Common myeloid progenitor, CD34-positive (primary cell): Measurements from ENCODE around the gene ADCY9.

ENCODE experiments used
- CTCF ChIA-PET: fragments of 350-600 bp; sonication (Branson Sonifier 250); formaldehyde crosslinking; loops from one replicate; lab custom pipeline; 2021; ENCODE audit warnings: antibody characterized with exemption; lab: Charles Lee
- POLR2A ChIA-PET: fragments of 350-600 bp; sonication (Branson Sonifier 250); formaldehyde crosslinking; loops from one replicate; lab custom pipeline; 2021; ENCODE audit warnings: antibody characterized with exemption; lab: Charles Lee
- DNase-seq, 3 donors: peaks; one replicate each; pipeline versions ENCODE4 v3.0.0 to v3.0.0-alpha.2; 2013
- H3K27ac ChIP-seq, 2 experiments: 1 replicate in 1 of 2; 2 replicates in 1 of 2; pipeline ENCODE4 v1.7.0; 2013; ENCODE audit warnings: inconsistent platforms in 2 of 2, low read length in 2 of 2, mild to moderate bottlenecking in 2 of 2, low read depth in 1 of 2, moderate library complexity in 1 of 2; ENCODE audit not compliant: severe bottlenecking in 2 of 2, insufficient read depth in 1 of 2, poor library complexity in 1 of 2
- H3K27me3 ChIP-seq, 5 experiments: replicated peaks in 2 of 5; 1 replicate in 3 of 5; 2 replicates in 2 of 5; pipeline versions ENCODE4 v1.6.1 to v1.7.0; 2013; ENCODE audit warnings: low read length in 4 of 5, mild to moderate bottlenecking in 2 of 5, moderate library complexity in 2 of 5, inconsistent platforms in 1 of 5; ENCODE audit not compliant: insufficient read depth in 5 of 5, control insufficient read depth in 4 of 5
- H3K36me3 ChIP-seq, 4 experiments: 1 replicate in 2 of 4; 2 replicates in 2 of 4; pipeline versions ENCODE4 v1.6.1 to v1.7.0; 2013; ENCODE audit warnings: low read length in 3 of 4, control low read depth in 1 of 4, mild to moderate bottlenecking in 1 of 4; ENCODE audit not compliant: control insufficient read depth in 4 of 4, insufficient read depth in 4 of 4
- H3K4me1 ChIP-seq, 4 experiments: 1 replicate in 3 of 4; 2 replicates in 1 of 4; pipeline versions ENCODE4 v1.6.1 to v1.7.1; 2013; ENCODE audit warnings: low read length in 3 of 4, mild to moderate bottlenecking in 3 of 4, control low read depth in 1 of 4, inconsistent platforms in 1 of 4, moderate library complexity in 1 of 4; ENCODE audit not compliant: control insufficient read depth in 4 of 4, insufficient read depth in 4 of 4; ENCODE audit errors: control extremely low read depth in 1 of 4
- H3K4me3 ChIP-seq, 7 experiments: 1 replicate in 4 of 7; 2 replicates in 3 of 7; pipeline versions ENCODE4 v1.5.1 to v1.7.0; 2013; ENCODE audit warnings: mild to moderate bottlenecking in 7 of 7, low read length in 6 of 7, moderate library complexity in 6 of 7, inconsistent platforms in 2 of 7, low read depth in 2 of 7, control low read depth in 1 of 7; ENCODE audit not compliant: insufficient read depth in 4 of 7, control insufficient read depth in 1 of 7; ENCODE audit errors: extremely low read depth in 1 of 7
- H3K9me3 ChIP-seq, 5 experiments: 1 replicate in 4 of 5; 2 replicates in 1 of 5; pipeline versions ENCODE4 v1.6.1 to v1.7.1; 2013; ENCODE audit warnings: low read length in 4 of 5, mild to moderate bottlenecking in 2 of 5, inconsistent platforms in 1 of 5, low read depth in 1 of 5, moderate library complexity in 1 of 5; ENCODE audit not compliant: control insufficient read depth in 4 of 5, insufficient read depth in 2 of 5; ENCODE audit errors: control extremely low read depth in 1 of 5
- WGBS: methylation state at CpG from one replicate; pipeline ENCODE4 v1.1.5; 2013; ENCODE audit not compliant: insufficient coverage; 5-methylcytosine and 5-hydroxymethylcytosine counted together

Gene ADCY9

DNA sequence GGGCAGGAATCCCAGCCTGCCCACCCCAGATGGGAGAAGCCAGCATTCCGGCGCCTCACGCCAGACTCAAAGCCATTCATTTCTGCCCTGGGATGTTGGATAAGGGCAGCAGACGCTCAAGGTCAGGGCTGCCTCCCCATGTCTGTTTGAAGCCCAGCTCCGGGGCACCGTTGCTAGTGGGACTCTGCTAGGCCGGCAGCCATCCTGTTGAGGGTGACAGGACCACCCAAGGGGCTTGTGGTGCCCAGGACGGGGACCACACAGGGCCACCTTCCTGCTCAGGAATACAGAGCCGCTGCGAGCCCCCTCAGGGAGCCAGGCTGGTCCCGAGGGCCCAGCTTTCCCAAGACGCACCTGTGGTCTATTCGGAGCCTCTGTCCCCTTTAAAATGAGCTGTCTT is 134.0 kb downstream of the ADCY9 start:
- 95% methylated on average over 13 of the region's 13 CpGs for whole genome bisulfite sequencing
- no peaks in the 10 kb centered on the region for H3K36me3 ChIP-seq

DNA sequence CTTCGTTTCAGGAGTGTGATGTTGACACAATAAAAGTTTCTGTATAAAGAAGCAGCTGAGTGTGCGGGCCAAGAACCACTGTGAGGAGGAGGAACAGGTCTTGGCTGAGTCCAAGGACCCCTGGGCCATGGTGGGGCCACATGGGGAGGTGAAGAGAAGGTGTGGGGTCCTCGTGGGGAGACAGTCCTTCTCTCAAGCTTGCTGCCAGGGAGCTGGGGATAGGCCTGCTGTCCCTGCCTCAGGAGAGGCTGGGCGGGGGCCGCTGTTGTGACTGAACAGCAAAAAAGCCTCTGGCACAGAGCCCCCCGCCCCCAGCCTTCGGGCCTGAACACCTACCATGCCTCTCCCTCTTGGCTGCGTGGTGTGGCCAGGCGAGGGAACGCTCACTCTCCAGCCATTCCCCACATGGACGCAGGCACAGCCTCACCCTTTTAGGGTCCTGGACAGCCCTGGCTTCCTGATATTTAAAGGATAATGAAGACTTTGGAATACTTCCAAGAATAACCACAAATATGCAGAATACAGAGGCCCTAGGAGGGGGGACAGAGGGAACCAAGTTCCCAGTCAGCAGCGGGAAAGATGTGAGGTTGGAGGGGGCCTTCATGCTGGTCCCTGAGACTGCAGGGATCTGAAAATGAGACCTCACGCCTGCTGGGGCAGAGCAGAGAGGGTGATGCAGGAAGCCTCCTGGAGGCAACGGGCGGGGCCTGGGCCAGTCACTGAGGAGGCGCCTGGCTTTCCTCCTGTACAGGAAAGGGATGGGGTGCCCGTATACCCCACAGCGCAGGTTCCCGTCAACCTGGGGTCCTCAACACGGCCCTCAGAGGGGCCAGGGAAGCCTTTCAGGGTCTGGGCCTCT is 135.8 kb downstream of the ADCY9 start:
- Histone ChIP-seq H3K27me3 (no peaks in the 10 kb centered on the region), H3K27ac (no peak overlapping the region), H3K4me1 (peaks cover 0 to 6% (median 3%) of the 10 kb centered on the region in 4 experiments), H3K4me3 (no peak overlapping the region), H3K9me3 (no peaks in the 10 kb centered on the region), H3K36me3 (no peaks in the 10 kb centered on the region)
- ChIA-PET CTCF (interaction anchor here (1.4 kb wide), 1 partner anchor 19 kb away, joined by 3 read pairs; no protein-coding TSS in a partner anchor), POLR2A (no interaction called here)
- 85% methylated on average over 15 of the region's 20 CpGs for WGBS
- no peak for DNase-seq

More for the DNA sequence above, 134.0 kb downstream of the ADCY9 start:
- H3K27me3 ChIP-seq, result no peaks in the 10 kb centered on the region
- H3K4me1 ChIP-seq, result peaks cover 0 to 6% (median 3%) of the 10 kb centered on the region in 4 experiments
- ChIA-PET POLR2A (no interaction called here), CTCF (interaction anchor here (0.6 to 2.3 kb wide), 5 partner anchors 16 to 272 kb away, joined by 3 to 8 read pairs (median 3); no protein-coding TSS in a partner anchor)
- H3K4me3 ChIP-seq, result no peak overlapping the region
- H3K27ac ChIP-seq, result no peak overlapping the region
- H3K9me3 ChIP-seq, result no peaks in the 10 kb centered on the region
- DNase-seq, result no peak

DNA sequence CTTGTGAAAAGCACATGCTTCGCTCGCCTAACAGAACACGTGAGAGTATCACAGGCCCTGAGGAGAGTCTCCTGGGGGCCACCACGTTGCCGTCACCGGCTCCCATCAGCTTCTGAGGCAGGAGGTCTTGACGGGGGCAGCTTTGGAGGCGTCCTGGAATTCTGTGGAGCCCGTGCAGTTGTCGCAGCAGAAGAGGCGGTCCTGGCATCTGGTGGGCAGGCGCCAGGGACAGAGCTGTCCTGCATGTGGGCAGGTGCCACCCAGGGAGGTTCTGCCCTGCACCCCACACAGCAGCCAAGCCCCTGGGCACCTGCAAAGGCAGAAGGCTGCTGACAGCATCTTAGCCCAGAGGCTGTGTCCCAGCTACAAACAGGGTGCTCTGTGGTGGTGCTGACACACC is 136.7 kb downstream of the ADCY9 start:
- Histone ChIP-seq H3K27me3 (no peaks in the 10 kb centered on the region), H3K9me3 (no peaks in the 10 kb centered on the region), H3K4me3 (no peak overlapping the region), H3K4me1 (peaks cover 0 to 6% (median 3%) of the 10 kb centered on the region in 4 experiments), H3K36me3 (no peaks in the 10 kb centered on the region), H3K27ac (no peak overlapping the region)
- no peak for DNase-seq
- WGBS, result 95% methylated on average over 12 of the region's 12 CpGs
- POLR2A ChIA-PET, result no interaction called here
- CTCF ChIA-PET, result interaction anchor here (1.4 kb wide), 1 partner anchor 18 kb away, joined by 3 read pairs; no protein-coding TSS in a partner anchor

DNA sequence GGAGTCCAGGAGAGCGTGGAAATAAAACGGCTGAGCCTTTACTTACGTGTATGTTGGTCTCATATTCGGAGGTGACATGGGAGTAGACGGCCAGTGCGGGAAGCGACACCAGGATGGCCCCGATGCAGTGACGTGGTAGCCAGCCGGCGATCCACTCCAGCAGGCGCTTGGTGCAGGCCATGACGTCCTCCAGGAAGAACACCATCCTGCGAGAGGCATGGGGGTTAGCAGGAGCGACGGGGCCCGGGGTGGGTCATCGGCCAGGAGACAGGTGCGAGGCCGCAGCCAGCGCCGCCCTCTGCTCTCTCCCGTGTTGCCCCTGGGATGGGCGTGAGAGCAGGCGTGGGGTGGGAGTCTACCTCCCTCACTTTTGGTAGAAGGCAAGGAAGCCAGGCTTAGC is 137.2 kb downstream of the ADCY9 start:
- peaks cover 0 to 6% (median 3%) of the 10 kb centered on the region in 4 experiments for H3K4me1 ChIP-seq
- CTCF ChIA-PET, result interaction anchor here (1.4 kb wide), 1 partner anchor 17 kb away, joined by 3 read pairs; no protein-coding TSS in a partner anchor
- H3K9me3 ChIP-seq, result no peaks in the 10 kb centered on the region
- 98% methylated on average over 25 of the region's 25 CpGs for WGBS
- H3K27me3 ChIP-seq, result no peaks in the 10 kb centered on the region
- no peak for DNase-seq
- H3K27ac ChIP-seq, result no peak overlapping the region
- no peaks in the 10 kb centered on the region for H3K36me3 ChIP-seq
- H3K4me3 ChIP-seq, result no peak overlapping the region
- POLR2A ChIA-PET, result no interaction called here

GRCh38 chr16:3977376-3977775 is 138.9 kb downstream of the ADCY9 start:
- CTCF ChIA-PET, result interaction anchor here (1.2 kb wide), 1 partner anchor 72 kb away, joined by 3 read pairs; no protein-coding TSS in a partner anchor
- H3K27me3 ChIP-seq, result no peaks in the 10 kb centered on the region
- no peak overlapping the region for H3K27ac ChIP-seq
- DNase-seq, result no peak
- H3K36me3 ChIP-seq, result no peaks in the 10 kb centered on the region
- no peaks in the 10 kb centered on the region for H3K9me3 ChIP-seq
- H3K4me1 ChIP-seq, result no peaks in the 10 kb centered on the region
- no peak overlapping the region for H3K4me3 ChIP-seq
- 92% methylated on average over 26 of the region's 26 CpGs for WGBS
- POLR2A ChIA-PET, result no interaction called here

DNA sequence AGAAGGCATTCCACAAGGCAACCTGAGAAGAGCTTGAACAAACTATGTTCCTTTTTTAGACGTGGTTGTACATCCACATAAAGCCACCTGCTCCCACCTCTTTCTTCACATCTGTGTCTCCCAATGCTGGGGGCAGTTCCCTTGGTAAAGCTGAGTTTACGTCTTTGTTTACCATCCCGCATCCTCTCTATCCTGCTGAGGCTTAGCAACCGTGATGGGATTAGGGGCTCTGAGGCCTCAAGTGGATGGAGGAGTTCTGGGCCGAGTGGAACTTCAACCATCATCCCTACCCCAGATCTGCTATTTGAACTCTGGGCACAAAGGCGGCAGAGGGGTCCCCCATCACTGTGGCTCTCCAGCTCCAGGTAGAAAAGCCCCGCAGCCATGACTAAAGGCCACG is 141.5 kb downstream of the ADCY9 start:
- Histone ChIP-seq H3K27me3 (no peaks in the 10 kb centered on the region), H3K4me3 (no peak overlapping the region), H3K36me3 (no peaks in the 10 kb centered on the region), H3K4me1 (no peaks in the 10 kb centered on the region), H3K9me3 (no peaks in the 10 kb centered on the region), H3K27ac (no peak overlapping the region)
- no peak for DNase-seq
- WGBS, result 100% methylated on average over 5 of the region's 8 CpGs
- POLR2A ChIA-PET, result no interaction called here
- CTCF ChIA-PET, result no interaction called here

DNA sequence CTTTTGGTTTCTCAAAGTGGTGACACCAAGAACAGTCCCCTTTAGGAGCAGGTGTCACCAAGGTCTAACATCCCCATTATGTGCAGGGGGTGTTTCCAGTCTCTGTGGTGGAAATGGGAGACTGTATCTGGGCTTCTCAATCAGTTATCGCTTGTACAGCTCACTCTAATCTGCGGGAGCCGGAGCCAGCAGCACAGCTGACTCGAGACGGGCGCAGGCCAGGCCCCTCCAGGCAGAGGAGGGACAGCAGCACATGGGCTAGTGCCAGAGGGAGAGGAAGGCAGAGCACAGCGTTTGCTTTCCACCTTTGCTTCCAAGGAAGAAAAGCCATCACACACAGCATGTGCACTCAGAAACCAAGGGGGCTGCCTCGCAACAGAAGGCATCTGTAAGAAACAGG is 144.5 kb downstream of the ADCY9 start:
- Histone ChIP-seq H3K9me3 (peaks cover 0 to 2% (median 0%) of the 10 kb centered on the region in 5 experiments), H3K4me1 (no peaks in the 10 kb centered on the region), H3K36me3 (no peaks in the 10 kb centered on the region), H3K27me3 (no peaks in the 10 kb centered on the region), H3K4me3 (no peak overlapping the region), H3K27ac (no peak overlapping the region)
- ChIA-PET CTCF (no interaction called here), POLR2A (no interaction called here)
- 100% methylated on average over 5 of the region's 8 CpGs for WGBS
- no peak for DNase-seq
